Chondrocyte (in vitro differentiated cells): Measurements from ENCODE around the gene TACO1. TPM values are rescaled to one million over a fixed set of nuclear protein-coding genes. Genes with fewer than 3 reads are reported as not detected.

Source experiments
- DNase-seq: peaks from one replicate; pipeline ENCODE4 v3.0.0; 2021; ENCODE audit warnings: mixed read lengths, low spot score
- H3K27ac Mint-ChIP-seq: one replicate; pipeline ENCODE4 v1.8.0; 2021; ENCODE audit warnings: mild to moderate bottlenecking, moderate library complexity, mixed read lengths; ENCODE audit not compliant: unreplicated experiment
- H3K27me3 Mint-ChIP-seq: 2 replicates; pipeline ENCODE4 v1.8.0; 2021; ENCODE audit warnings: low read depth, mixed read lengths
- H3K36me3 Mint-ChIP-seq: 2 replicates; pipeline ENCODE4 v1.8.0; 2021; ENCODE audit warnings: low read depth, mixed read lengths
- H3K4me1 Mint-ChIP-seq: 2 replicates; pipeline ENCODE4 v1.8.0; 2021; ENCODE audit warnings: low read depth, mild to moderate bottlenecking, mixed read lengths
- H3K4me3 Mint-ChIP-seq: one replicate; pipeline ENCODE4 v1.8.0; 2021; ENCODE audit warnings: mild to moderate bottlenecking, moderate library complexity, mixed read lengths; ENCODE audit not compliant: unreplicated experiment
- H3K9me3 Mint-ChIP-seq: 2 replicates; pipeline ENCODE4 v1.8.0; 2021; ENCODE audit warnings: low read depth, mixed read lengths
- CTCF ChIP-seq: fragments of 200-600 bp; sonication (generic); IDR thresholded peaks from 2 replicates; pipeline ENCODE4 v1.5.0; 2021; ENCODE audit warnings: antibody characterized with exemption, mild to moderate bottlenecking, moderate library complexity
- total RNA-seq: library from RNA; stranded (reverse); gene quantifications from 3 replicates; pipeline ENCODE4 v1.2.1, GENCODE V29; 2021

Gene TACO1
- total RNA-seq, 1 donor from 2014 or later: 17.3 TPM

GRCh38 chr17:63623786-63624530, 23.3 kb downstream of the TACO1 start:
- no peaks in the 10 kb centered on the region for H3K9me3 Mint-ChIP-seq
- no peaks in the 10 kb centered on the region for H3K36me3 Mint-ChIP-seq
- H3K27ac Mint-ChIP-seq: peak overlapping the region; percentile 95
- TF ChIP-seq CTCF: no peak
- DNase-seq: no peak
- H3K27me3 Mint-ChIP-seq: no peaks in the 10 kb centered on the region
- peak overlapping the region; percentile 97 for H3K4me3 Mint-ChIP-seq
- peaks cover 40% of the 10 kb centered on the region for H3K4me1 Mint-ChIP-seq

DNA sequence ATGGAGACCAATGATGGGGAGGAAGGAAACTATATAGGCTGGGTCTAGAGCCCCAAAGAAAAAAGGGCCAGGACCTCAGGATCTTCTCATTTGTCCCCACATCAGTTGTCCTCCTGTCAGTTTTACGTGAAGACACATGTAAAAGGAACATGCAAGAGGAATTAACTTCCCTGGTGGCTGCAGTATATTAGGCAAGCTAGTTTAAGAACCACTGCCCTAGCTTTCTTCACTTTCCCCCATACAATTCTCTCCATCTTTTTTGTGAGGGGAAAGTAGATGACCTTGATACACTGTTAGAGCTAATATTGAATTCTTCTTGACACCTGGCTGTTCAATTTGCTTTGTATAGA, 23.8 kb downstream of the TACO1 start:
- Mint-ChIP-seq H3K36me3 (no peaks in the 10 kb centered on the region), H3K9me3 (no peaks in the 10 kb centered on the region), H3K27me3 (no peaks in the 10 kb centered on the region), H3K4me1 (peaks cover 40% of the 10 kb centered on the region), H3K27ac (peak overlapping the region; percentile 32), H3K4me3 (no peak overlapping the region)
- TF ChIP-seq CTCF: no peak
- DNase-seq: no peak

DNA sequence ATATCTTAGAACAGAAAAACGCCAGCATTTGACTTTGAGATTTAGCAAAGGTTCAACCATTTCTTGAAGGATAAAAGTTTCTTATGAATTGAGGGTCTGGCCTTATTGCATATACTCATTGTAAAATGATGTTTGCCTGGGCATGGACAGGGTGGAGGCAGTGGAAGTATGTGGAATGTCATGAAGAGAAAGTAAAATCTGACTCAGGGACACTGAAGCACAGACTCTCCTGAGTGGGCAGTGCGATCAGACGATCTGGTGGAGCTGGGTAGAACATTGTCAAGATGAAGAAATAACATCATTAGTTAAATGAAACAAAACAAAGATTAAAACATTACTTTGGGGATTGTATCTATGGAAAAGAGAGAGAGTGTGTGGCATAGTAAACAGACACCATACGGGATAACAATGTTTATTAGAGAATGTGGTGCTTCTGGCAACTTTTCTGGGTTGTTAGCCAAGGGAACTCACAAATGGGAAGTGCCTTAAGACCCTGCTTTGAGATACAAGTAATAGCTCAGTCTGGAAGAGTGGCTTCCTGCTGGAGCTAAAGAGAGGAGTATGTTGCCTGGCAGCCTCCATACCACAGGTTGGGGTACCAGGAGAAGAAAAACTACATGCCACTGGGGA, 26.0 kb downstream of the TACO1 start:
- peaks cover 34% of the 10 kb centered on the region for H3K4me1 Mint-ChIP-seq
- no peak overlapping the region for H3K4me3 Mint-ChIP-seq
- H3K27ac Mint-ChIP-seq: peak overlapping the region; percentile 76
- no peaks in the 10 kb centered on the region for H3K27me3 Mint-ChIP-seq
- no peaks in the 10 kb centered on the region for H3K36me3 Mint-ChIP-seq
- DNase-seq: no peak
- H3K9me3 Mint-ChIP-seq: no peaks in the 10 kb centered on the region
- TF ChIP-seq CTCF: no peak

- no peak for DNase-seq
- H3K27me3 Mint-ChIP-seq: no peaks in the 10 kb centered on the region
- no peak overlapping the region for H3K27ac Mint-ChIP-seq
- peaks cover 3% of the 10 kb centered on the region for H3K36me3 Mint-ChIP-seq
- H3K9me3 Mint-ChIP-seq: no peaks in the 10 kb centered on the region
- H3K4me3 Mint-ChIP-seq: no peak overlapping the region
- H3K4me1 Mint-ChIP-seq: peaks cover 25% of the 10 kb centered on the region
- TF ChIP-seq CTCF: no peak
These were observed 28.9 kb downstream of the TACO1 start for GRCh38 chr17:63629627-63630026.

DNA sequence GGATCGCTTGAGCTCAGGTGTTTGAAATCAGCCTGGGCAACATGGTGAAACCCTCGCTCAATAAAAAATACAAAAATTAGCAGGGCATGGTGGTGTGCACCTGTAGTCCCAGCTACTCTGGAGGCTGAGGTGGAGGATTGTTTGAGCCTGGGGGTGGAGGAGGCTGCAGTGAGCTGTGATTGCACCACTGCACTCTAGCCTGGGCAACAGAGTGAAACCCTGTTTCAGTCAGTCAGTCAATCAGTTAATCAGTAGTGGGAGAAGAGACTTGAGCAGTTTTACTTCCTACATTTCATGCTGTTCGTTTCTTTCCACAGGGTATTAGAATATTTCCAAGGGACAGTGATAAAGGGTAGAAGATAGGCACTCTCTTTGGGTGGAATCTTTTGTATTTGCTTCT, 30.4 kb downstream of the TACO1 start:
- Mint-ChIP-seq H3K27me3 (no peaks in the 10 kb centered on the region), H3K27ac (no peak overlapping the region), H3K9me3 (no peaks in the 10 kb centered on the region), H3K4me3 (no peak overlapping the region), H3K4me1 (peaks cover 17% of the 10 kb centered on the region), H3K36me3 (peaks cover 3% of the 10 kb centered on the region)
- no peak for TF ChIP-seq CTCF
- DNase-seq: no peak
